HG03060 (cell line): ENCODE results near the gene JUND.

Experiments
- ATAC-seq: cut with Tn5 transposase; IDR thresholded peaks from one replicate; pipeline ENCODE4 v1.9.1; 2021; ENCODE audit warnings: low read depth, moderate number of reproducible peaks; ENCODE audit not compliant: unreplicated experiment

Gene JUND

GRCh38 chr19:18251587-18252369 lies 29.6 kb downstream of the JUND start:
- ATAC-seq = no peak

GRCh38 chr19:18249834-18250233 lies 31.6 kb downstream of the JUND start:
- no peak for ATAC-seq

- no peak for ATAC-seq
Measured at GRCh38 chr19:18245297-18245696, 36.1 kb downstream of the JUND start.

- no peak for ATAC-seq
Measured at GRCh38 chr19:18239303-18239702, 42.1 kb downstream of the JUND start.

GRCh38 chr19:18234194-18234593 lies 47.2 kb downstream of the JUND start:
- ATAC-seq = no peak

- ATAC-seq = no peak
Measured at GRCh38 chr19:18233224-18233825, 48.1 kb downstream of the JUND start.

- no peak for ATAC-seq
Measured at GRCh38 chr19:18232540-18233223, 48.7 kb downstream of the JUND start.

GRCh38 chr19:18231775-18232174 lies 49.6 kb downstream of the JUND start:
- ATAC-seq = no peak

- no peak for ATAC-seq
Measured at GRCh38 chr19:18230941-18231734, 50.3 kb downstream of the JUND start.

- ATAC-seq = no peak
Measured at GRCh38 chr19:18229915-18230314, 51.5 kb downstream of the JUND start.
